ENCODE results near the gene NEGR1.
"Not testable (repeated sequence)": the region's sequence is repeated elsewhere in the genome, so short reads cannot be mapped to it uniquely, and the experiment has no call there.

The NEGR1 gene

DNA sequence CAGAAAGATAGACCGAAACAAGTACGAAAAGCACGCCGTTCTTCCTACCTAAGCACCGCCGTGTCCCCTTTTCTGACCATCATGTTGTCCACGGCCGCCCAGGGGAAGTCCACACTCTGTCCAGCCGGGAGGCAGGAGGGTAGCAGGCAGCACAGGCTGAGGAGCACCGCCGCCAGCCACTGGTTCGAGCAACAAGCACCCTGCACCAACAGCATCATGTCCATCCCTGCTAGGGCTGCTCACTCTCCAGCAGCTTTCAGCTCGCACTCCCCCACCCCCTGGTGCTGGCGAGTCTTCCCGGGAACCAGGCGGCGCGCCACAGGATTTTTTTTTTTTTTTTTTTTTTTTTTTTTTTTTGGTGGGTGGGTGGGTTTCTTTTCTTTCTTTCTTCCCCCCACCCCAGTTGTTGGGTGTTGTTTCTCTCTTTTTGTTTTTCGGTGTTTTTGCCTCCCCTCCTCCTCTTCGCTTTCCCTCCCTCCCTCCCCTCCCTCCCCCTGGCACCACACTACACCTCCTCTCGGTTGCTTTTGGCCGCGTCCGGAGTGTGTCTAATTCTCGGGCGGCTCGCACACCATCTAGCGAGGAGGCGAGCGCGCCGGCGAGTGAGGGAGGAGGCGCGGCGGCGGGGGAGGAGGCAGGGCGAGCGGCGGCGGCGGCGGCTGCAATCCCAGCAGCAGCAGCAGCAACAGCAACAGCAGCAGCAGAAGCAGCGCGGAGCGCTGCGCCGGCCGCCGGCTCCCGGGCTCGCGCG is at the start of gene NEGR1:
Gene NEGR1 (minus strand): TSS at position 269 of the 751 bp plus-strand sequence.
- DNase-seq = peak; percentile 10 to 62 (median 40)

- DNase-seq = no peak
These were observed 44.2 kb upstream of the NEGR1 start for GRCh38 chr1:72326494-72326893.

DNA sequence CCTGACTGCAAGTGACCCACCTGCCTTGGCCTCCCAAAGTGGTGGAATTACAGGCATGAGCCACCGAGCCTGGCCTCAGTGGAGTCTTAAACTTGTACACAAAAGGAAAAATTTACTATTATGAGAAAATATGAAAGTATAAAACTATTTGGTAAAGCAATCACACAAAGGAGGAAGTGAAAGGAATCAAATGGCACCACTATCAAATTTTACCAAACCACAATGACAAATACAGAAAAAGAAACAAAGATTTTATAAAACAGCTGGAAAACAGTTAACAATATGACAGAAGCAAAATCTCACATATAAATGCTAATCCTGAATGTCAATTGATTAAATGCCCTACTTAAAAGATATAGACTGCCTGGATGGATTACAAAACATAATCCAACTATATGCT is 42.1 kb upstream of the NEGR1 start:
- no peak for DNase-seq

DNA sequence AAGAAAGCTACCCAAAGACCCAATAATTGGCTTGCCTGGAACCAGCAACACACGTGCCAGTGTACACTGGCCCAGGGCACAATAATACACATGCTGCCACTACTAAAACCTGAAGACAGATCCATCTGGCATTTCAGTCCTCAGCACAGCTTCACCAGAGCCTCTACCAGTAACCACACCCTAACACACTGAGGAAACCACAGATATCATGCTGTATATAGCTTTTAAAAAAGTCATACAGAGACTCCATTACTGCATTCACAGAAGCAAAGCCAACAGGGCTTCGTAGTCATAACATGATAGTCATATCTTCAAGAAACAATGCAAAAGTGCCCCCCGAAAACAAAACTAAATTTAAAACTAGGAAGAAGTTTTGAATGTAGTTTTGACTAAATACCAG is 40.6 kb upstream of the NEGR1 start:
- DNase-seq = no peak

- DNase-seq = no peak
These were observed 14.2 kb upstream of the NEGR1 start for GRCh38 chr1:72296501-72296900.

- no peak for DNase-seq
These were observed 6.5 kb upstream of the NEGR1 start for GRCh38 chr1:72288886-72289285.

- no peak for DNase-seq
These were observed 4.1 kb upstream of the NEGR1 start for GRCh38 chr1:72286401-72286800.

DNA sequence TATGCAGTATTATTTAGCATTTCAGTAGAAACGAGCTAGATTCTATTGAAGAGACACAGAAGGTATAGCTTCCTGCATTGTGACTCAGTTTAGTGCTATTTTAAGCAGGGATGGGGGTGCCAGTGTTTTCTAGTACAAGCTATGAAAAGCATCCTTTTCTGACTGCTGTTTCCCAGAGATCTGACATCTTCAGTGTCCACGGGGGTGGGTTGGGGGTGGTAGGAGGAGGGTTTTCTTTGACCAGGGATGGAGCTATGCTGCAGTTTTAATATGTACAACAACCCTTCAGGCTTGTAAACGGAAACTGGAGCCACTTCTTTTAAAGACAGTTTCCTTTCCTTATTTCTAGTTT is 2.7 kb upstream of the NEGR1 start:
- no peak for DNase-seq

DNA sequence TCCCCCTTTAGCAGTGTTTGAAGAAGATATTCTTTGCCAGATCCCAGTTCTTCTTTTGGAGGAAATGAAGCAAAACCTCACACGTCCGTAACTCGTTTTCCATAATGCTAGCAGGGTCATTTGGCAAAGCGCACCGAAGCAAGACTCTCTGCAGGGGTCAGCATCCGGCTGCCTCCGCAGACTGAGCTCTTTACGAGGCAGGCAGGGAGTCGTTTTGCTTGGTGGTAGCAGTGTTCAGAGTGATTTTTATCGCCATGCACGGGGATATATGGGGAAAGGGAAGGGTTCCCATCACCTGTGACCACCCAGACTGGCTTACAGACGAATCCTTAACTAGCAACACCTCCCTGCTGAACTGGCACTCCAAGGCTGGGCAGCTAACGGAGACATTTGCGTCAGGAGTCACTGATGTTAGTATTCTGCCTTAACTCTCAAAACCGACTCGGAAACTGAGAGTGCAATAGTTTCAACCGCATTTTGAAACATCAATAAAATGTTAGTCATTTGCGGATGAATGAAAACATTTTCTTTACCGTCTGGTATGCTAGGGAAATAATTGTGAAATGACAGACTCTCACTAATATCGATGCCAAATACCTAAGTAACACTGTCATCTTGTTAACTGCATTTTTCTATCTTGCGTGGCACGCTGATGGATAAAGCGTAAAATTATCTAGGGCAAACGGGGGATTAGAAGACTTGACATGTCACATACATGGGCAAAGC is 2.2 kb upstream of the NEGR1 start:
- peak in 2 of 6 experiments; percentile 2 to 26 for DNase-seq

DNA sequence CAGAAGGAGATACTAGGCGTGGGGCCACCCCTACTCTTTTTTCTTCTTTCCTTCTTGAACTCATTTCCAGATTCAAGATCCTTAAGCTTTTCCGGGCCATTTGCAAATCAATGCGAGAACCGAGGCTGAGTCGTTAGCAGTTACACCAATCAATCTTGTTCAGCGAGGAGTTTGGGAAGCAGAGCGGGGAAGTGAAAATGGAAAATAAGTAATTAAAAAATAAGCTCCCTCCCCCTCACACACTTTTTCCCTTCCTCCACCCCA is 1.7 kb upstream of the NEGR1 start:
- no peak for DNase-seq

GRCh38 chr1:72283307-72284083 is 1.2 kb upstream of the NEGR1 start:
- peak in 5 of 6 experiments; percentile 6 to 61 (median 20) for DNase-seq

- DNase-seq = peak in 1 of 6 experiments; percentile 62
These were observed 625 bp upstream of the NEGR1 start for GRCh38 chr1:72283022-72283306.

GRCh38 chr1:72281637-72282270 is 585 bp downstream of the NEGR1 start:
- peak in 1 of 6 experiments; percentile 30 for DNase-seq

- no peak for DNase-seq
These were observed 1.2 kb downstream of the NEGR1 start for GRCh38 chr1:72281144-72281543.

GRCh38 chr1:72280711-72281110 is 1.6 kb downstream of the NEGR1 start:
- no peak for DNase-seq

DNA sequence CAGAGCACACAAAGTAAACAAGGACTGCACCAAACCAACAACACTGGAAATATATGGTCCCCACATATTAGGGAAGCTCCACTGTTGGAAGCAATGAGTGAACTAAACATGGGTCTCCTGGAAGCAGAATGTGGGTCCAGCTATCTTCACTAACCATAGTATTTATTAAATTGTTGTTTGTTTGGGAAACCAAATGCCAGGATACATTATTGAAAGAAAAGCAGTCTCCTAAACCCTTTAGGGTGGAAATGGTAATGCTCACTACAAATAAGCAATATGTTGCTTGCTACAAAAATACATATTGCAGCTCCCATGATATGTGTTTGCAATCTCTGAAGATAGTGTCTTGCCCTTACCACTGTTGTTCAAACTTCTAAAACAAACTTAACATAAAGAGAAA is 2.2 kb downstream of the NEGR1 start:
- DNase-seq = no peak

DNA sequence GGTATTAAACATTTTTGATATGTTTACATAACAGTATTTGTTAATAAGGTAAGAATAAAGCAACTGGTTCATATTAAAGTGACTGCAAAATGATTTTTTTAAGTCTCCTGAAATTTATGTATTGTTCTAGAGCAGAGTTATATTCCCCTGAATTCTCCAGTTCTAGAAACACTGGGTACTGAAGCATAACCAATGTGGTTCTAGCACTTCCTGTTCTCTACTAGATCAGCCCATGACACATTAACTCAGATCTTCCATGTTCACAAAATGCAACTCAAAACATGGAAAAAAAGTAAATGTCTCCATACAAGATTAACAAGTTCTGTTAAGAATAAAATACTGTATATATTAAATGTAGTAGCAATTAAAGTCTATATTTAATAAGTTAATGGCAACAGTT is 3.9 kb downstream of the NEGR1 start:
- no peak for DNase-seq

GRCh38 chr1:72271555-72272085 is 10.7 kb downstream of the NEGR1 start:
- DNase-seq = no peak

DNA sequence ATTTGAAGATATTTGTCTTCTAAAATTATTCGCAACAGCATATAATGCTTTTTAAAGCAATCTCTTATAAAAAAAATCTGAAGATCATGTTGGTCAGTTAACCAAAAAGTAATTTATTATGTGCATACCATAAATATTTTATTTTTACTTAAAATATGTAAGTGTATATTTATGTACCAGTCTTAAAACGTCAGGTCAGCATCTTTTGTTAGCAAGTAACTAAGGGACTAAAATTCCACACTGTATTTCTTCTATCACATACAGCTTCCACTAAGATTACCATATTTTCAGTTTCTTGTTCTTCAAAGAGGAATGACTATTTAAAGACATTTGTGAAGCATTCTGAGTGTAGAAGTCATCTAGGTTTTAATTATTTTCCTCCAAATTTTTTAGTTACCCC is 19.6 kb downstream of the NEGR1 start:
- DNase-seq = no peak

DNA sequence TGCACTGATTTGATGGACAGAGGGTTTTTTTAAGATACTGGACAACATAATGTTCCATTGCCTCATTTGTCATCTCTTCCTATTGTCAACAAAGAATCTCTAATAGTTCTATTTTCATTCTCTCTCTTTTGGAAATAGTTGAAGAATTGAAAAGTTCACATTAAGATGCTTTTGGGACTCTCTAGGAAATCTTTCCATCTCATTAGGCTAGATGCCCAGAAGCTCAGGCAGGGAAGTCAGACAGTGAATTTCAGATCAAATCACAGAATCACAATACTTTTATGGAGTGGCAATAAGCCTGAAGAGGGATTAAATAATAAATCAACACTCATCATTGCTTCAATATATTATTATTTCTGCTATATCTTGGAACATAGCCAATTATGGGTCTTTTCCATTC is 29.2 kb downstream of the NEGR1 start:
- DNase-seq = no peak

GRCh38 chr1:72241397-72241796 is 40.9 kb downstream of the NEGR1 start:
- no peak for DNase-seq

DNA sequence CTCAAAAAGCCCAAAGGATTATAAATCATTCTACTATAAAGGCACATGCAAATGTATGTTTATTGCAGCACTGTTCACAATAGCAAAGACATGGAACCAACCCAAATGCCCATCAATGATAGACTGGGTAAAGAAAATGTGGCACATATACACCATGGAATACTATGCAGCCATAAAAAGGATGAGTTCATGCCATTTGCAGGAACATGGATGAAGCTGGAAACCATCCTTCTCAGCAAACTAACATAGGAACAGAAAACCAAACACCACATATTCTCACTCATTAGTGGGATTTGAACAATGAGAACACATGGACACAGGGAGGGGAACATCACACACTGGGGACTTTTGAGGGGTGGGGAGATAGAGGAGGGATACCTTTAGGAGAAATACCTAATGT is 46.4 kb downstream of the NEGR1 start:
- DNase-seq = not testable (repeated sequence)

DNA sequence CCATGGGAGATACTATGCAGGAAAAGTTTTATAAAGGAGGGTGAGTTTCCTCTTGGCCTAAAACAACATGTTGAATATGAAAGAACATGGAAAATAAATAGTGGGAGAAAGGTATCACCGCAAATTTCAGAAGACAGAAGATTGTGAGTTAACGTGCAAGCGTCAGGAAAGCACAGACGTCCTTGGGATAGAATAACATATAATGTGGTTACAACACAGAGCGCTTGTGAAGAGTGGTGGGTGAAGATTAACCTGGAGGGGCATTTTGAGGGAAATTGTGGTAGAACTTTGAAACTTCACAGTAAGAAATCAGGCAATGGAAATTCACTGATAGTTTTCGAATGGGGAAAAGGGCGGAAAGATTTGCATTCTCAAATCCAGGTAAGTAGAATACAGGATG is 47.3 kb downstream of the NEGR1 start:
- no peak for DNase-seq

GRCh38 chr1:72230746-72231145 is 51.6 kb downstream of the NEGR1 start:
- no peak for DNase-seq
